Pancreas (tissue), 10 donors: ENCODE measurements around the gene SELENOI. TPM values are rescaled to one million over a fixed set of nuclear protein-coding genes. Genes with fewer than 3 reads are reported as not detected.
A peak's percentile ranks its signal among the peaks of the same experiment; 100 is the strongest.

Experiments used
- ATAC-seq, 4 donors: fragments of 200-7000 bp; cut with Tn5 transposase; one replicate each; pipeline versions ENCODE4 v1.8.0 to v1.9.1; 2020; ENCODE audit warnings: mild to moderate bottlenecking in 4 of 4, moderate library complexity in 4 of 4
- DNase-seq, 6 donors: peaks; one replicate each; pipeline ENCODE4 v3.0.0-alpha.2; 2020
- FAIRE-seq: peaks from 2 replicates; lab custom pipeline; 2012; peaks lifted over from hg19 to GRCh38; lab: Jason Lieb, UNC
- H3K27ac ChIP-seq, 4 donors: fragments of 200-600 bp; sonication (generic); 1 replicate in 3 of 4; 2 replicates in 1 of 4; pipeline versions ENCODE4 v1.5.0 to v1.8.0; 2020
- H3K27me3 ChIP-seq, 4 donors: fragments of 200-600 bp; one replicate each; pipeline ENCODE4 v1.8.0; 2021
- H3K36me3 ChIP-seq, 3 donors: fragments of 200-600 bp; sonication (generic) in 1 of 3; one replicate each; pipeline versions ENCODE4 v1.5.0 to v1.8.0; 2020 to 2021
- H3K4me1 ChIP-seq, 3 donors: fragments of 200-600 bp; one replicate each; pipeline ENCODE4 v1.8.0; 2021
- H3K4me3 ChIP-seq, 4 donors: fragments of 200-600 bp; sonication (generic) in 2 of 4; one replicate each; pipeline versions ENCODE4 v1.5.0 to v1.8.0; 2020 to 2021
- H3K9me3 ChIP-seq, 4 donors: fragments of 200-600 bp; one replicate each; pipeline ENCODE4 v1.8.0; 2021
- WGBS, 2 donors: extraction: QIAGEN DNeasy Blood & Tissue Kit; methylation state at CpG; one replicate each; pipeline ENCODE4 v1.1.7; 2013; 5-methylcytosine and 5-hydroxymethylcytosine counted together
- intact Hi-C, 3 donors: fragments of 100-400 bp; cut with DNase I; formaldehyde crosslinking; loops; one replicate each; pipeline versions ENCODE4 v1.11.1 to v1.14.2; 2022
- polyA plus RNA-seq, 2 donors: library from polyadenylated mRNA; stranded (reverse); fragments of 200-250 nt; gene quantifications; one replicate each; pipeline ENCODE4 v1.2.3, GENCODE V29; 2013
- total RNA-seq, 6 donors: library from RNA; stranded (reverse); fragmentation: NEBNext Ultra II Directional in 4 of 6; extraction: Animal tissue kit (Norgen Biotek cat#: 25700) in 4 of 6; gene quantifications; one replicate each; pipeline versions ENCODE4 v1.2.1 to v1.2.4, GENCODE V29; 2021 to 2023
- TF ChIP-seq, protein P1 (sequence below), 4 donors: fragments of 200-600 bp; sonication (generic) in 3 of 4; IDR thresholded peaks; one replicate each; pipeline versions ENCODE4 v1.5.0 to v1.8.0; 2021; ENCODE audit warnings: antibody characterized with exemption in 4 of 4
- donor health status: healthy with polysubstance abuse.
- donor health status: DM: no; HTN: no; CAD: no; lungs with moderate emphysema.
- donor health status: DM: no; HTN: no; CAD: no.
- donor health status: control.
- donor health status: control.
- donor health status: Bipolar disorder and iron deficiency.
- donor health status: DM: yes; HTN: yes; CAD: no.
- donor health status: DM: no; HTN: no; CAD: no.
- donor health status: DM: no; HTN: no; CAD: no.
- donor health status: DM: yes; HTN: yes; CAD: no.

The SELENOI gene
- total and polyA plus RNA-seq, 8 donors: 1.9 to 16.5 (median 12.3) TPM

DNA sequence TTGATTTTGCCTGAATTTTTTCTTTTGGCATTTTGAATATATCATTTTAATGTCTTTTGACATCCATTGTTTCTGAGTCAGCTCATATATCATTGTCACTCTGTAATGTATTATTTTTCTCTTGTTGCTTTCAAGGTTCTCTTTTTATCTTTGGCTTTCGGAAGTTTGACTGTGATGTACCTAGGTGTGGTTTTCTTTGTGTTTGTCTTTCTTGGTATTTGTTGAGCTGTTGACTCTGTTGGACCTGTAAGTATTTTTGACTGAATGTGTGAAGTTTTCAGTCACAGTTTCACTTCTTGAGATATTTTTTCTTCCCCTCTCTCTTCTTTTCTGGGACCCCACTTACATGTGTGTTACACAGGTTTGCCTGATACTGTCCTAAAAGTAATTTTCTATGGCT lies 30.9 kb downstream of the SELENOI start:
- DNase-seq: no peak
- no peaks in the 10 kb centered on the region for H3K4me1 ChIP-seq
- intact Hi-C loops: no loop called here
- ATAC-seq: no peak
- WGBS, 2 donors: 92 to 93% methylated on average over 1 of the region's 1 CpG
- TF ChIP-seq, protein P1, sequence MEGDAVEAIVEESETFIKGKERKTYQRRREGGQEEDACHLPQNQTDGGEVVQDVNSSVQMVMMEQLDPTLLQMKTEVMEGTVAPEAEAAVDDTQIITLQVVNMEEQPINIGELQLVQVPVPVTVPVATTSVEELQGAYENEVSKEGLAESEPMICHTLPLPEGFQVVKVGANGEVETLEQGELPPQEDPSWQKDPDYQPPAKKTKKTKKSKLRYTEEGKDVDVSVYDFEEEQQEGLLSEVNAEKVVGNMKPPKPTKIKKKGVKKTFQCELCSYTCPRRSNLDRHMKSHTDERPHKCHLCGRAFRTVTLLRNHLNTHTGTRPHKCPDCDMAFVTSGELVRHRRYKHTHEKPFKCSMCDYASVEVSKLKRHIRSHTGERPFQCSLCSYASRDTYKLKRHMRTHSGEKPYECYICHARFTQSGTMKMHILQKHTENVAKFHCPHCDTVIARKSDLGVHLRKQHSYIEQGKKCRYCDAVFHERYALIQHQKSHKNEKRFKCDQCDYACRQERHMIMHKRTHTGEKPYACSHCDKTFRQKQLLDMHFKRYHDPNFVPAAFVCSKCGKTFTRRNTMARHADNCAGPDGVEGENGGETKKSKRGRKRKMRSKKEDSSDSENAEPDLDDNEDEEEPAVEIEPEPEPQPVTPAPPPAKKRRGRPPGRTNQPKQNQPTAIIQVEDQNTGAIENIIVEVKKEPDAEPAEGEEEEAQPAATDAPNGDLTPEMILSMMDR (IDR thresholded peaks at IDR 0.05): no peak
- no peak overlapping the region for H3K4me3 ChIP-seq
- no peak overlapping the region for H3K27ac ChIP-seq
- no peaks in the 10 kb centered on the region for H3K27me3 ChIP-seq
- H3K9me3 ChIP-seq: no peaks in the 10 kb centered on the region
- peak; percentile 13 for FAIRE-seq
- peaks cover 0 to 18% (median 0%) of the 10 kb centered on the region in 3 donors for H3K36me3 ChIP-seq

- Histone ChIP-seq H3K4me1 (no peaks in the 10 kb centered on the region), H3K9me3 (no peaks in the 10 kb centered on the region), H3K4me3 (no peak overlapping the region), H3K36me3 (peaks cover 0 to 4% (median 0%) of the 10 kb centered on the region in 3 donors), H3K27ac (no peak overlapping the region), H3K27me3 (no peaks in the 10 kb centered on the region)
- TF ChIP-seq, protein P1 (IDR thresholded peaks at IDR 0.05): no peak
- no peak for FAIRE-seq
- ATAC-seq: no peak
- 84 to 92% methylated on average over 2 of the region's 2 CpGs for WGBS, 2 donors
- intact Hi-C loops: no loop called here
- no peak for DNase-seq
Measured at GRCh38 chr2:26380281-26380680, 34.3 kb downstream of the SELENOI start.

GRCh38 chr2:26382564-26382963 lies 36.6 kb downstream of the SELENOI start:
- ATAC-seq: peak in 1 of 4 donors; percentile 55

DNA sequence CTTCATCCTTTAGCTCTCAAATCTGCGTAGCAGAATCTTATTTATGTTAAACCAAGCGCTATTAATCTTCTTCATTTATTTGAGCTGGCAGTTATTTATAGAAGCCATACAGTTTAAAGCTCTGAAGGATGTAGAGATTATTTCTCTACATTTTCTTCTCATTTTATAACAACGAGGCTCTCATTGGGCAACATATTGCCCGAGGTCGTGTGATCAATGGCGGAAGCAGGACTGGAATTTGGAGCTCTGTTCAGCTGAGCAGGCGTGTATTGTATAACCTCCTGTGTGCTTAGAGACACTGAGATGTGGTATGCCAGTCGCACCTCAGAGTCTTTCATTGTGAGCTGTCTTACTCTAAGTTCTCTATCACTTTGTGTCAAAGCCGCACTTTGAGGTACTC lies 38.2 kb downstream of the SELENOI start:
- Histone ChIP-seq H3K4me3 (no peak overlapping the region), H3K9me3 (no peaks in the 10 kb centered on the region), H3K4me1 (no peaks in the 10 kb centered on the region), H3K27me3 (no peaks in the 10 kb centered on the region), H3K27ac (no peak overlapping the region), H3K36me3 (no peaks in the 10 kb centered on the region)
- intact Hi-C loops: no loop called here
- 92 to 96% methylated on average over 9 of the region's 9 CpGs for WGBS, 2 donors
- TF ChIP-seq, protein P1 (IDR thresholded peaks at IDR 0.05): no peak
- DNase-seq: no peak
- ATAC-seq: no peak
- no peak for FAIRE-seq

More at GRCh38 chr2:26382564-26382963, 36.6 kb downstream of the SELENOI start:
- TF ChIP-seq, protein P1 (IDR thresholded peaks at IDR 0.05): no peak
- Histone ChIP-seq H3K4me1 (no peaks in the 10 kb centered on the region), H3K4me3 (no peak overlapping the region), H3K9me3 (no peaks in the 10 kb centered on the region), H3K27me3 (no peaks in the 10 kb centered on the region), H3K36me3 (no peaks in the 10 kb centered on the region), H3K27ac (no peak overlapping the region)
- intact Hi-C loops: no loop called here
- DNase-seq (no peak), FAIRE-seq (no peak)
- 95 to 96% methylated on average over 3 of the region's 3 CpGs for WGBS, 2 donors

DNA sequence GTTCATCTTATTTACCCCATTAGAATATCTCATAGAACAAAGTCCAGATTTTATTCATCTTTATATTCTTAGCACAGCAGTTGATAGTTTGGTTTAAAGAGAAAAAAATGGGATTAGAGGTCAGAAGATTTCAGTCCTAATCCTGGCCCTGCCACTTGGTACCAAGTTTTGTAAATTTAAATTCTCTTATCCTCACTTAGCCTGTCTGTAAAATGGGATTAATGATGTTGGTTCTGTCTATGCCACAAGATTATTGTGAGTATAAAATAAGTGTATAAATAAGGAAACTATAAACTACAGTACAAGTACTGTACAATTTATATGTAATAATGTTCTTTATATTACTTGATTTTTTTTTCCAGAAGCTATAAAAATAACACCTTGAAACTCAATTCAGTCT lies 38.7 kb downstream of the SELENOI start:
- Histone ChIP-seq H3K27me3 (no peaks in the 10 kb centered on the region), H3K27ac (no peak overlapping the region), H3K36me3 (no peaks in the 10 kb centered on the region), H3K4me3 (no peak overlapping the region), H3K4me1 (no peaks in the 10 kb centered on the region), H3K9me3 (no peaks in the 10 kb centered on the region)
- DNase-seq (no peak), ATAC-seq (no peak), FAIRE-seq (no peak)
- TF ChIP-seq, protein P1 (IDR thresholded peaks at IDR 0.05): no peak
- intact Hi-C loops: no loop called here
